Measurements from ENCODE around the gene ADGRD1.

ADGRD1 gene

GRCh38 chr12:130968611-130969010 lies 14.9 kb downstream of the ADGRD1 start:
- DNase-seq = no peak

GRCh38 chr12:130969223-130969622 lies 15.5 kb downstream of the ADGRD1 start:
- no peak for DNase-seq

DNA sequence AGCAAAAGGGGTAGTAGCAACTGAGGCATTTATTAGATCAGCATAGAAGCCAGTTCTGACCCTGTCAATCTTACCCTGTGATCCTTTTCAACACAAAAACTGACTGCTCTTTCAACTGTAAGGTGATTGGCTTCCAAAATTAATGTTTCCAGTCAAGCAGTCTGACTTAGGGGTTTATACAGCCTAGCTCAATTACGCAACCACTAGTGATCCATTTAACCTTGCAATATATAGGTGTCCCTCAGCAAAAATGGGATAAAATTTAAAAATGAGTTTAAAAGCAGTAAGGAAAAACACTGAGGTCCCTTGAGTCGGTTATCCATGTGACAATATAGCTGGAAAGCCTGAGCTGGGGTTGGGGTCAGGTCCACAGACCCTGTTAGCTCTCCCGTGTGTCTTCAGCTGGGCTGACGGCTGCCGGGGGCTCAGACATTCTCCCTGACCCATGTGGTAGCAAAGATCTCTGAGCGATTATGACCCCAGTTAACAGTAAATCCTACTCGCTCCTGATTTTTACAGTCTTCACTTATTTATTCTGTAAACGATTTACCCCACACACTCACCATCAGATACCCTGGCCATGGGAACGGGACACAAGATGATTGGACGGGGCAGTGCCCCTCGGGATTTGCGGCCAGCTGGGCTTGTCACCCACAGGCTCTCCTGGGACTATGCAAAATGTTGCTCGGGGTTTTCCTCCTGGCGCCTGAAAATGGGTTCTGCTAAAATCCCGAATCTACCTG lies 16.6 kb downstream of the ADGRD1 start:
- DNase-seq = no peak

GRCh38 chr12:130970908-130971233 lies 17.2 kb downstream of the ADGRD1 start:
- DNase-seq = no peak

- no peak for DNase-seq
Observed at GRCh38 chr12:130971925-130972585, 18.3 kb downstream of the ADGRD1 start.

- DNase-seq = no peak
Observed at GRCh38 chr12:130972586-130972950, 18.9 kb downstream of the ADGRD1 start.

GRCh38 chr12:130973109-130973508 lies 19.4 kb downstream of the ADGRD1 start:
- DNase-seq = peak; percentile 86

DNA sequence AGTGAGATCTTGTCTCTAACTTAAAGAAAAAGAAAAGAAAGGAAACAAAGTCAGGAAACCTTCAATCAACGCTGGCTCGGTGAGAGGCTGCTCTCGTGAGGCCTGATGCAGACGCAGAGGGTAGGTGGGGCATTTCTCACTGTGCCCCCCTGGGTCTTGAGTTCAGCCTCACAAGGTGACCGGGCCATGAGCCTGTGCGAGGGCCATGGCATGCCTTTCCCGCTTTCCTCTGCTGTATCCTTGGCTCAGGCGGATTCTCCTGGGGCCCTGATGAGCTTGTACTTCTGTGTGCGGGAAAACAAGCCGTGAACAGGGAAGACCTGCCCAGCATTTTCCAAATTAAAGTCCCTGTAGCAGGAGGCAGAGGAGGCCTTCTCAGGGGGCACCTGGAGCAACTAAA lies 20.2 kb downstream of the ADGRD1 start:
- DNase-seq = no peak

DNA sequence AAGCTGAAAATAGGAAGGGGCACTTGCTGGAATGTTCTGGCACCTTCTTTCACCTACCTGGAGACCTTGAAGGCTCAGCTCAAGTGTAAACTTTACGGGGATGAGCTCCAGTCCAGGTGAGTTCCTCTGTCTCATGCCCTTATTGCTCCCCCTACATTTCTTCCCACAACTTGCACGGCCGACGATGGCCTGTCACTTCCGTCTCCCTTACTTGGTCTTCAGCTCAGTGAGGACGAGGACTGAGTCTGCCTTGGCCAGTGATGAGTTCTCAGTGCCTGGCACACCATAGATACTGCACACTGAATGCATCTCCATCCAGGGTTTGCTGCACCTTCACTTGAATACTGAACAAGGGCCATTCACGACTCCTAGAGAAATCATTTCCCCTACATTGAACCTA lies 21.4 kb downstream of the ADGRD1 start:
- no peak for DNase-seq

DNA sequence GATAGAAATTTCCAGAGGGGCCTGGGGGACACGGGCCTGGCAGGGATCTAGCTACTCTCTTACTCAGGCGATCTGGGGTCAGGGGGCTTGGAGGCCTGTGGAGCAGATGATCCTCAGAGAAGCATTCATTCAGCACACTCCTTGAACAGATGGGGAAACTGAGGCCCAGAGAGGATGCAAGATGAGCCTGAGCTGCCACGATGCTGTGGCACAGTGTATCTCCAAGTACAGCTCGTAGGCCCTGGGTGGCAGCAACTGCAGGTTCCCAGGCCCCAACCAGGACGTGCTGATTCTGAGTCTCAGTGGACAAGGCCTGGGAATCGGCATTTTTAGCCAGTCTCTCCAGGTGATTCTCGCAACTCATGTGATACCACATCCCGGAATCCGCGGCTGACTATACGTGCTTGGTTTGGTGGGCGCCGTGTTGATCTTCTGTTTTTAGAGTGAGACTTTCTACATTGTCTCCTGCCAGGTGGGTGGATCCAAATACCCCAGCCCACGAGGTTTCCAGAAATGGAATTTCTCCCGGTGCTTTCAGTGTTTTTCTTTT lies 22.5 kb downstream of the ADGRD1 start:
- DNase-seq = no peak

DNA sequence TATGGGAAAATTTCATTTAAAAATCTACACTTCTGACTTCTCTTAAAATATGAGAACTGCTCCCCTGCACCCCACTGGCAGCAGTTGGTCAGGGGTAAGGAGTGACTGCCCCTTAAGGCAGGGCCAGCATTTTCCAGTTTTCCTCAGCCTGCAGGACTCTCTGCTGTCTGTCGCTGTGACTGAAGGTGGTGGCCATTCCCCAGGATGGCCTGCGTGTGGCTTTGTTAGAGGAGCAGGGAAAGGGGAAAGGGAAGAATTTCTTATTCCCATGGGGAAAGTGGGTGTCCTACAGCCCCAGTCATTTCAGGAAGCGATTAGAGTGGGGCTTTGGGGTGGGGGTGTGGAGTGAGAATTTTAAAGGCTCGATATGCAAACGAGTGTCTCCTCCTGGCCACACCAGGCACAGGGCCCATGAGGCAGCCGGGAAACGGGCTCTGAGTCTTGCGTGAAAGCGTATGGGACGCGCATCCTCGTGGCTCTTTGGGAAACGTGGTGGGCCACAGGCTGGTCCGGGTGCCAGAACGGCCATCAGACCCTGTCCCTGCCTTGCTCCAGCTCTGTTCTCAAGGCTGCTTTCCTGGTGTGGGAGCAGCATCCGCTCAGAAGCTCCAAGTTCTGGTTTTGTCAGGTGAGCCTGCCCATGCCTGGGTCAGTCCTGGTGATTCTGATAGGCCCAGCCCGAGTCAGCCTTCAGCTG lies 23.5 kb downstream of the ADGRD1 start:
- DNase-seq = no peak

DNA sequence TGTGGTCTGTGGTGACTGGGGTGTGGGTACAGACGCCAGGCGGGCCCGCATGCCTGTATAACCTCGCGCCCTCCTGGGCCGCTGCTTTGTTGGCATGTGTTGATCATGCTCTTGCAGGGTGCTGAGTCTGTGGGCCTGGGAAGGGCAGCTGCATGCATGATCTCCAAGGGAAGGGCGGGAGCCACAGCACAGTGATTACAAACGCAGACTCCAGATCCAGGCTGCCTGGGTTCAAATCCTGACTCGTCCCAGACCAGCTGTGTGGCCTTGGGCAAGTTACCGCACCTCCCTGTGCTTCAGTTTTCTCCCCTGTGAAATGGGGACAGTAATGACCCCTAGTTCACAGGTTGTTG lies 24.0 kb downstream of the ADGRD1 start:
- DNase-seq = no peak

- DNase-seq = no peak
Observed at GRCh38 chr12:130978785-130979184, 25.1 kb downstream of the ADGRD1 start.

DNA sequence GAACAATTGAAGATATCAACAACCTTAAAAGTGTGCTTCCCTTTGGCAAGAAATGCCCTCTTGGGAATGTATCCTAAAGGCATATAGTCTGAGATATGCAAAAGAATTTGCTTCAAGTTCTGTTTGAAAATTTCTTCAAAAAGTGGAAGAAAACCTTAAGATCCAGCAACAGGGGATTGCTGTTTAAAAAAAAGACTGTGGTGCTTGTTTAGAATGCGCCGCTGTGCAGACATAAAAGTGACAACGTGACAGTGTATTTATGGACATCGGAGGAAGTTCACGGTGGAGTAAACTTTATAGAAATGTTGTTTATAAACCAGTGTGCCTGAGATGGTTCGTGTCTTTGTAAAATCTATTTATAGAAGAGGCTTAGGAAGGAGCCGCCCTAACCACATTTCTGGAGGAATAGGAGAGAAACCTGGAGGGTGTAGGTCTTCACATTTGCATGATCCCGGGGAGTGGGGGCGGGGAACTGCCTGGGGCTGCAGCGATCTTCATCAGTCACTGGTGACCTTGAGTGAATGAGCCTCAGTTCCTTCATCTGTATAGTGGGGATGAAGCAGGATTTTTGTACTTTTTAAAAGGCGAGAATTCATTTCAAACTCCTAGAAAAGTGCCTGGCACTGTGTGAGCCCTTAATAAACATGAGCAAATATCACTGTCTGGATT lies 27.5 kb downstream of the ADGRD1 start:
- DNase-seq = peak; percentile 7

DNA sequence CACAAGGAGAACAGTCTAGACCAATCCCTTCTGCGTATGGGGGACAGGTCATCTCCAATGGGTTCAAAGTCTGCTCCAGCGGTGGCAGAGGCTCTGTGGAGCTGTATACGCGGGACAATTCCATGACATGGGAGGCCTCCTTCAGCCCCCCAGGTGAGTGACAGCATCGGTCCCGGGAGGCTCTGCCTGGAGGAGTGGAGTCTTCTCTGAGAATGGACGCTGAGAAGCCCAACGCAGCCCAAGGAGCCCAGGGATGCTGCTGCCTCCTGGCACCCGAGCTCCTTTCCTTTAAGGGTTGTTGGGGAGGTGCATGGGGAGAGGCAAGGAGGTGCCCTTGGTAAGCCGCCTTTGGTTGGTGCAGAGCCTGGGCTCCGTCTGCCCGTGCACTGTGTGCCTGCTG lies 28.2 kb downstream of the ADGRD1 start:
- DNase-seq = no peak

DNA sequence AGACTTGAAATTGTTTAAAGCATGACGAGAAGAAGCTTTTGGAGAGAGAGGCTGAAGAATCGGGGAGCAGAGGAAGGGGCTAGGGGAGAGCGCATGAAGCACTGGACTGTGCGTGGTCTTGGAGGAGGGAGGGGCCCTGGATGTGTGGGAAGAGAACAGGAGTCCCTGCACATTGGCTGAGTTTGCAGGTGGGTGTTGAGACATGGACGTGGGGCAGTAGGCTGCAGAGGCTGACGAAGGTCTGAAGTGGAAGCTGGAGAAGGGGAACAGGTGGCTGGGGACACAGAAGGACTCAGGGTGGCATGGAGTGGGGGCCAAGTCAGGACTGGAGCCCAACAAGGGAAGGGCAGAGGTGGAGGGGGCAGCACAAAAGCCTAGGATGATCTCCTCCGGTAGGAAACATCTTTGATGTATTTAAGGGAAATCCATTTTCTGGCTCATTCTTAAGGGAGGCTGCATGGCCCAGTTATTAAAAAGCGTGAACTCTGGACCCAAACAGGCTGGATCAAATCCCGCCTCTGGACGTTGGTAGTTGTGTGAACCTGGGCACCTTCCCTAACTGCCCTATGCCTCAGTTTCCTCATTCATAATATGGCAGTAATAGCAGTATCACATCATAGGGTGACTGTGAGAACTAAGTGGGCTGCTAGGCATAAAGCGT lies 29.0 kb downstream of the ADGRD1 start:
- no peak for DNase-seq

DNA sequence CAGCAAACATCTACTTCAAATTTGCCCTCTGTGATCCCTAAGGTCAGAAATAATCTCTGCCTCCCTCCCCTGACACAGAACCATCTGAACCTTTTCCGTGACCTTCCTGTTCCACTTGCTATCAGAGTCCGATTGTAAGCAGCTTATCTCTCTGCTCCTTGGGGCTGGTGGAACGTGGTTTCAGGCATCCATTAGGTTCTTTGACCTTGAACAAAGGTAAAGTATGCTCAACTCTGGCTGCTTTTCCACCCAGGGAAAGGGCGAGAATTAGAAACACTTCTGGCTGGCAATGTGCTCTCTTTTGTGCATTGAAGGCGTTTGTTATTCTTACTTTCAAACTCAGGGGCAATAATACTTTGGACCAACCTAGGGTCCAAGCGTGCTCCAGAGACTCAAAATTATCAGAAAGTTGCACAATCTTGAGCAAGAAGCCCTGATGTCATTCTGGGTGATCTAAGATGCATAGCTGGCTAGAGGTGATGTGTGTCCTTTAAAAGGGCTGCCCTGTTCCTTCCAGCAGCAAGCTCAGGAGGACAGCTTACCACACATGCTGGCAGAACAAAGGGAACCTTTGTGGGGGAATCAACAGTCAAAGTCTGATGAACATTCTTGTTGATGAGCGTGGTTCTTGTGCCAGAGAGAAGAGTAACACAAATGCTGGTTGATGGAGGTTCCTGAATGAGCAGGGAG lies 29.8 kb downstream of the ADGRD1 start:
- DNase-seq = no peak

GRCh38 chr12:130984183-130985058 lies 30.7 kb downstream of the ADGRD1 start:
- DNase-seq = no peak

DNA sequence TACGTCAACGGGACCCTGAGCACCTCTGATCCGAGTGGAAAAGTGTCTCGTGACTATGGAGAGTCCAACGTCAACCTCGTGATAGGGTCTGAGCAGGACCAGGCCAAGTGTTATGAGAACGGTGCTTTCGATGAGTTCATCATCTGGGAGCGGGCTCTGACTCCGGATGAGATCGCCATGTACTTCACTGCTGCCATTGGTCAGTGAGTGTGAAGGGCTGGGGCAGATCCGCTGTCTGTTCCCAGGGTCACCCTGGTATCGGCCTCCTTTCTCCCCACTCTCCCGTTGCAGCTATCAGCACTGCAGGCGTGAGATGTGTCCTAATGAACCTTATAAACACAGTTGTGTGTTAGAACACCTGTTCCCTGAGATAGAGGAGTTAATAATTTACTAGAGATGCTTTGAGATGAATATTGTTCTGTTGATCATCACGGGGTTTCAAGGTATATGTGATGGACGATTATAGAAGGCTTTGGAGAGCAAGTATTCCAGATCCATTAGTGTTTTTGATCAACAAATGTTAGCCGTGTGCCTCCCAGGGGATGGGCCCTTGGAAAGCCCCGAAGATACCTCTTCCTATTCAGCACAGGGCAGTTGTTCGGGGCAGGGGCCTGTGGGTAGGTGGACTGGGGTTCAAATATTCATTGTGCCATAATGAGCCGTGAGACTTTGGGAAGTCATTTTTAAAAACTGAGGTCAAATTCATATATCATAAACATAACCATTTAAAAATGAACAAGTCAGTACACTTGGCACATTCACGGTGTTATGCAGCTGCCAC lies 33.6 kb downstream of the ADGRD1 start:
- no peak for DNase-seq

- DNase-seq = no peak
Observed at GRCh38 chr12:130988261-130988660, 34.6 kb downstream of the ADGRD1 start.

- DNase-seq = no peak
Observed at GRCh38 chr12:130988751-130989150, 35.0 kb downstream of the ADGRD1 start.
